Retinal pigment epithelial cell (primary cell): ENCODE measurements around the gene NFATC2IP.

ENCODE experiments used
- DNase-seq: peaks from one replicate; pipeline ENCODE4 v3.0.0-alpha.2; 2010; ENCODE audit warnings: low read depth
- H3K4me3 ChIP-seq: 2 replicates; pipeline ENCODE4 v1.5.1; 2011; ENCODE audit warnings: mild to moderate bottlenecking, low read length, control low read depth, moderate library complexity
- TF ChIP-seq, protein P1 (sequence below): conservative IDR thresholded peaks from 2 replicates; pipeline ENCODE4 v1.5.1; 2011; ENCODE audit warnings: low read depth, low read length, control low read depth, inconsistent platforms

The NFATC2IP gene

DNA sequence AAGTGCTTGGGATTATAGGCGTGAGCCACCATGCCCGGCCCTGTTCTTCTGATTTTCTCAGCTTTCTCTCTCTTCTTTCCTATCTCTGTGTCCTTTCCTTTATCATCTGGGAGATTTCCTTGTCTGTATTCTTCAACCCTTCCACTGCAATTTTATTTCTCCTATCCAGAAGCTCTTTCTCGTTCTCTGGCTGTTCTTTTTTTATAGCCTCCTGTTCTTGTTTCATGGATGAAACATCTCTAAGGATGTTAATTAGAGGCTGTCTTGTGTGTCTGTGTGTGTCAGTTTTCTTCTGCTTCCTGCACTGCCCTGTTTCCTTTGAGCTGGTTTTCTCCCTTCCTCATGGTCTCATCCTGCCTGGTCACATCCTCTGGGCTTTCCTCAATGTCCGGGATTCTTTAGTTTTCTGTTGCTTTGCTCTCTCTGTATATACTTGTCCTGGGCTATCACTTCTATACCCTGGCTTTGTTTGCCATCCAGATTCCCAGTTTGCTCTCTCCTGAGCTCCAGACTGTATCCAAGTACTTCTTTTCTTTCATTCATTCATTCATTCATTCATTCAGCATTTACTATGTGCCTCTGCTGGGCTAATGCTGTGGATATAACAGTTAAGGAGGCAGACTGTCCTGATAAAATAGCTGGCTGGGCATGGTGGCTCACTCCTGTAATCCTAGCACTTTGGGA lies 36.6 kb downstream of the NFATC2IP start:
- H3K4me3 ChIP-seq: no peak overlapping the region
- TF ChIP-seq, protein P1, sequence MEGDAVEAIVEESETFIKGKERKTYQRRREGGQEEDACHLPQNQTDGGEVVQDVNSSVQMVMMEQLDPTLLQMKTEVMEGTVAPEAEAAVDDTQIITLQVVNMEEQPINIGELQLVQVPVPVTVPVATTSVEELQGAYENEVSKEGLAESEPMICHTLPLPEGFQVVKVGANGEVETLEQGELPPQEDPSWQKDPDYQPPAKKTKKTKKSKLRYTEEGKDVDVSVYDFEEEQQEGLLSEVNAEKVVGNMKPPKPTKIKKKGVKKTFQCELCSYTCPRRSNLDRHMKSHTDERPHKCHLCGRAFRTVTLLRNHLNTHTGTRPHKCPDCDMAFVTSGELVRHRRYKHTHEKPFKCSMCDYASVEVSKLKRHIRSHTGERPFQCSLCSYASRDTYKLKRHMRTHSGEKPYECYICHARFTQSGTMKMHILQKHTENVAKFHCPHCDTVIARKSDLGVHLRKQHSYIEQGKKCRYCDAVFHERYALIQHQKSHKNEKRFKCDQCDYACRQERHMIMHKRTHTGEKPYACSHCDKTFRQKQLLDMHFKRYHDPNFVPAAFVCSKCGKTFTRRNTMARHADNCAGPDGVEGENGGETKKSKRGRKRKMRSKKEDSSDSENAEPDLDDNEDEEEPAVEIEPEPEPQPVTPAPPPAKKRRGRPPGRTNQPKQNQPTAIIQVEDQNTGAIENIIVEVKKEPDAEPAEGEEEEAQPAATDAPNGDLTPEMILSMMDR: no peak
- DNase-seq: no peak

DNA sequence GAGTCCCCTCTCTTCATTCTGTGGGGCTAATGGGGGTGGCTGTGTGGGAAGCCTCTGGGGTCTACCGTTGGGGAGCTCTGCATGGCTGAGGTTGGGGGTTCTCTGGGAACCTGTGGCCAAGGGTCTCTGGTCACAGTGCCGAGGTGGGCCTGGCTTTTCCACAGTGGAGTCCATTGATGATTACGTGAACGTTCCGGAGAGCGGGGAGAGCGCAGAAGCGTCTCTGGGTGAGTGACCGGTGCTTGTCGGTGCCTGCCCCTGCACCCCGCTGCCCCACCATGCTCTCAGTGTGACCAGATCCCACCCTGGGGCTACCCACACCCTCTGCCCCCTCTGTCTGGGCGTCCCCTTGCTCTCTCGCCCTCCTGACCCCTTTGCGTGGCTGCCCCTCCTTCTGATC lies 38.6 kb downstream of the NFATC2IP start:
- DNase-seq: no peak
- no peak overlapping the region for H3K4me3 ChIP-seq
- TF ChIP-seq, protein P1: no peak

DNA sequence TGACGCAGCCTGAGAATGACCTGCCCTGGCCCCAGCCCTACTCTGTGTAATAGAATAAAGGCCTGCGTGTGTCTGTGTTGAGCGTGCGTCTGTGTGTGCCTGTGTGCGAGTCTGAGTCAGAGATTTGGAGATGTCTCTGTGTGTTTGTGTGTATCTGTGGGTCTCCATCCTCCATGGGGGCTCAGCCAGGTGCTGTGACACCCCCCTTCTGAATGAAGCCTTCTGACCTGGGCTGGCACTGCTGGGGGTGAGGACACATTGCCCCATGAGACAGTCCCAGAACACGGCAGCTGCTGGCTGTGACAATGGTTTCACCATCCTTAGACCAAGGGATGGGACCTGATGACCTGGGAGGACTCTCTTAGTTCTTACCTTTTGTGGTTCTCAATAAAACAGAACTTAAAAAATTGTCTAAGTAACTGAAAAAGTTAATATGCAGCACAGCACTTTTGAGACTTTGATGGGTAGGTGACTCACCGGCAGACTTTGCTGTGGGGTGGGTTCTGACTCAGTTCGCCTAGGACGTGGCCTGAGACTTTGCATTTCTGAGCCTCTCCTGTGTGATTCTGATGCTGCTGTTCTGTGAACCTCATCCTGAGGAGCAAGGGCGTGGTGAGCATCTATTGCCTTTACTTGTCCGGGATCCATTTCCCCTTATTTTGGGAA lies 39.8 kb downstream of the NFATC2IP start:
- no peak overlapping the region for H3K4me3 ChIP-seq
- TF ChIP-seq, protein P1: no peak
- DNase-seq: no peak

DNA sequence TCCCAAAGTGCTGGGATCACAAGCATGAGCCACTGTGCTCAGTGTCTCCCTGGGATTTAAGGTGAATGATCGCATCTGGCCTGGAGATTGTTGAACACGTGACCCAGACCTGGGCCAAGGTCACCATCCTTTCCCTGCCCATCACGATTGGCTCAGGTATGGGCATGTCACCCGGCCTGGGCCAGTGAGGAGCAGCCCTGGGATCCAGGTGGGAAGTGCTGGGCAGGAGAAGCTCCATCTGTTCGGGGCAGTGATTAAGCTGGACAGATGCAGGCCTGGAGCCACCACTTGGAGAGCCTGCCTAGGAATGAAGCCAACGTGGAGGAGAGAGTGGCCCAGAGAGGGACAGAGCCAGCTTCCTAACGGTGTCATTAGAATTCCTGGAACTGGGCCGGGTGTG lies 41.0 kb downstream of the NFATC2IP start:
- TF ChIP-seq, protein P1: no peak
- DNase-seq: no peak

DNA sequence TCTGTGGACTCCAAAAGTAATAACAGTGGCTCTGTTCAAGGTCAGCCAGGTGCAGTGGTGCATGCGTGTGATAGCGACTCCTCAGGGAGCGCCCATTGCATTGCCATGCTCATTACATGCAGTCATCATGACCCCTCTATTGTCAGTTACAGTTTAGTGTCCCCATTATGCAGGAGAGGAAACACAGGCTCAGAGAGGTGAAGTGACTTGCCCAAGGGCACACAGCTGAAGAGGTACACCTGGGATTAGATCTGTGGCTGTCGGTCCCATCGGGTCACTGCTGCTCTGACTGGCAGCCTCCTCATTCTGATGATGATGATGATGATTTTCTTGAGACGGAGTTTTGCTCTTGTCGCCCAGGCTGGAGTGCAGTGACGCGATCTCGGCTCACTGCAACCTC lies 41.8 kb downstream of the NFATC2IP start:
- no peak overlapping the region for H3K4me3 ChIP-seq
- TF ChIP-seq, protein P1: no peak
- no peak for DNase-seq

More for the DNA sequence above, 41.0 kb downstream of the NFATC2IP start:
- no peak overlapping the region for H3K4me3 ChIP-seq

DNA sequence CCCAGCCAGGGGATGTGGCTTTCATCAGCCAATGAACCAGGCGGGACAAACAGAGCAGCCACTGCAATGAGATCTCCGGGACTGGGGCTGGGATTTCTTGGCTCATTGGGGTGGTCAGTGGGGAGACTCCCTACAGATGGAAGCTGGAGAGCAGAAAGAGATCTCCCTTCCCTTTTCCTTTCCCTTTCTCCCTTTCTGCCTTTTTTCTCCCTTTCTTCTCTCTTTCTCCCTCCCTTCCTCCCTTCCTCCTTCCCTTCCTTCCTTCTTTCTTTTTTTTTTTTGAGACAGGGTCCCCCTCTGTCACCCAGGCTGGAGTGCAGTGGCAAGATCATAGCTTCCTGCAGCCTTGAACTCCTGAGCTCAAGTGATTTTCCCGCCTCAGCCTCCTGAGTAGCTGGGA lies 48.1 kb downstream of the NFATC2IP start:
- DNase-seq: no peak
- TF ChIP-seq, protein P1: no peak
- no peak overlapping the region for H3K4me3 ChIP-seq

DNA sequence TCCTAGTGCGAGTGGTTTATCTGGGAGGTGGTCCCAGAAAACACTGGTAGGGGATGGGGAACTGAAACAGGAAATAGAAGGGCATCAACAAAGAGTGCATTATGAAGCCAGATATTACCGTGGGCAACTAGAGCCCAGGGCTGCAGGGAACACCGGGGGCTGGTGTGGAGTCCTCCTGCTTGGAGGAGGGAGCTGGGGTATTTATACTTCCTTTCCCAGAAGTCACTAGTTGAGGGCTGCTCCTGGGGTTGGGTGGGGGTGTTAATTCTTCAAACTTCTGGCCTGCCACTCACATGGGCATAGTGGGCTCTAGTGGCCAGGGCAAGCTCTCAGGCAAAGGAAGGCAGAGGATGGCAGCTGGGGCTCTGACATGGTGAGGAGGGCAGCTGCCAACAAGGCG lies 48.8 kb downstream of the NFATC2IP start:
- TF ChIP-seq, protein P1: no peak
- H3K4me3 ChIP-seq: no peak overlapping the region
- DNase-seq: no peak
